GM18502 (cell line): Measurements from ENCODE around the gene CDH4.

Experiments used
- ATAC-seq: cut with Tn5 transposase; IDR thresholded peaks from one replicate; pipeline ENCODE4 v1.9.1; 2021; ENCODE audit warnings: mild to moderate bottlenecking; ENCODE audit not compliant: unreplicated experiment, poor library complexity

The CDH4 gene

DNA sequence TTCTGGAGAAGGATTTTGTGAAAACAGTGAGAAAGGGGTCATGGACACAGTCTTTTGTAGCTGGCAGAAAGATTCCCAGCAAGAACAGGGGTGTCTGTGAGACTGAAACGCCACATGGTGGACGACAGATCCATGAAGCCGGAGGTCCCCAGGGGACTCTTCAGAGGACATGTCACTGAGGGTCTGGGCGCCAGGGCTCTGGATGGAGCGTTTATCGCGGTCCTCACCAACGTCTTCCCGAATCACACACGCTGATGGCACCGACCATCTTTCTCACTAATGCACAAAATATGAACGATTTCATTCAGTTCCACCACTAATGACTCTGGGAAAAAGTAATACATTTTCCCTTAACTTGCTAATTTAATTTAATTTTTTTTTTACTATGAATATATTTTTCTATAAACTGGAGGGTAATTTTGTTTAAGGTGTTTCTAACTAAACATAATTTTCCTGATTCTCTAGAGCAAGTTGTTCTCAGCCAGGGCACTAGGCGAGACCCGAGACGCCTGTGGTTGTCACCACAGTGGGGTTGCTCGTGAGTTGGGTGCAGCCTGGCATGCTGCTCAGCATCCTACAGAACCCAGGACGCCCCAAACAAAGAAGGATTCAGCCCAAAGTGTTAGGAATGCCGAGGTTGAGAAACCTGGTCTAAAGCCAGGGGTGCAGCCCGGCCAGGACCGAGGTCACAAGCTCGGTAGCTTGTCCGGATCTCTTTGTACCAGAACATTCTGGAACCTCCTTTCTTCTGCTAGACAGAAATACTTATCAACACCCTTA is 507.4 kb downstream of the CDH4 start:
- ATAC-seq, result no peak

DNA sequence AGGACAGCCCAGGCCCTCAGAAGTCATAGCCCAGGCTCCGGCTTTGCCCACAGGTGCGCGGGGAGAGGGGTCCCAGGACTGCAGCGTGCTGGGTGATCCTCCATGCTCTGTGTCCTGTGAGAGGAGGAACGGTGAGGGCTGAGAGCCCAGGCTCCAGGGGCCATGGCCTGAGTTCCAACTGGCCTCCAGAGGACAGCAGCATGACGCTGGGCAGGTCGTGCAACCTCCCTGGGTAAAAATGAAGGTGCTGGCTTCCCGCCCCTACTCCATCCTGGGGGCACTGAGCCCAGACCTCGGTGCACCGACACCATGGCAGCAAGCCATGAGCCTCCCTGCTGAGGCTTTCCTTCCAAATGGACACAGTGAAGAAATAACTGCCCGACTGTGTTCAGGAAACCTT is 508.3 kb downstream of the CDH4 start:
- ATAC-seq, result no peak

DNA sequence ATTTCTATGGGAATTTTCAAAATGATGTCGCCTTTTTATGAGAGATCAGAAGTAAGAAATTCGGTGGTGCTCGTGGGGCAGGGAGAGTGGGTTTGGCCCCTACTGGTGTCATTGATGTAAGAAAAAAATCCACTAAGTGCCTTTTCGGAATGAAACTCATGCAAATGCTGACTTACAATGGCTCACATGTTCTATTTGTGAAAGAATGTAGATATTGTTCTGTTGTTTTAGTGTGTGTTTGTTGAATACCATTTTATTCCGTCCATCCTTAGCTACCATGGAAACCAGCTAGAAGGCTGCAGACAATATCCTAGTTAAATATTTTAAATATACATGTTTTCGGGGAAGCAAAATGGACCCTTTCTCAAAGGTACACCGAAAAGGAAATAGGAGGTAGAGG is 508.7 kb downstream of the CDH4 start:
- ATAC-seq, result no peak

DNA sequence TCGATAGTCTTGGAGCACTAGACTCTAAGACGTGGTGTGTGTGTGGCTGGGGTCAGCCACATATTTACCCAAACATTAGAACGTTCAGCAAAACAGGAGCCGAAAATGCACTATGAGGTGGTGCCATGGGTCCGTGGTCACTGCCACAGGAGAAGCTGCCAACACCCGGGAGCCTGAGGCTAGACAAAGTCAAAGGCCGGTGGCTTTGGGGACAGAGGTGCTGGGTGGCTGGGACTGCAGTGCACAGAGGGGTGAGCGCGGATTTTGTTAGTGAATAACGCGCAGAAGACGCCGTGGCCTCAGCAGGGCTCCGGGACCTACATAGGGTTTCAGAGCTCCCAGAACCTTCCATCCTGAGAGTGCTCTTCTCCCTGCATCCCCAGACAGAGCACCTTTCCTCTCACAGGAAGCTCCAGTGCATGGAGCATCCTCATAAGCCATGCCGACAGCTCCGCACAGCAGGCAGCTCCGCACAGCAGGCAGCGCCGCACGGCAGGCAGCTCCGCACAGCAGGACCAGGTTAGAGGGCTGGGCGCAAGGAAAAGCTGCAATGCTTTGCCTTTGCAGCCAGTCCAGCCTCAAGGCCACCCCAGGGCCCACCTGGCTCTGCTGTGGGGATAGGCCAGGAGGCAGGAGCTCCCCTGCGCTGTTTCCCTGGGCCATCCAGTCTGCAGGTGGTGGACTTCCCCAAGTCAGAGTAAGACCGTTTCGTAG is 509.5 kb downstream of the CDH4 start:
- no peak for ATAC-seq

DNA sequence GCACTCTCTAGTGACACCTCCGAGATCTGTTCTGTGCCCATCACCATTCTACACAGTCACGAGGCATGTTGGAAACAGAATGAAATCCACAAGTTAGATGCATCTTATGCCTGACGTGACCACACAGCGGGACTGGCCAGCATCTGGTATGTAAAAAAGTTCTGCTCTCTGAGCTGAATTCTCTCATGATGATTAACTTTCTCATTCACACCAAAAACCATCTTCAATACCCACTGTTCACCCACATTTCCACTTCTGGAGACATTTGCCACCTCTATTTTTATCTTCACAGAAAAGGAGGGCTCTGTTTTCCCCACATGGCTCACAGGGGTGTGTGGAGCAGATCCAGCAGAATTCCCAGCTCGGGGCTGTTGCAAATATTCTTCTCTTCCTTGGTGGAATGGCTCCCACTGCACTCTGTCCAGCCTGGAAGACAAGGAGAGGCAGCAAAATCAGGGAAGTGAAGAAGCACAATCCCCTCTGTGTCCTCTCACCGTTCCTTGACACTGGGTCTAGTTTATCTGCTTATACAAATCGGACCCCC is 510.2 kb downstream of the CDH4 start:
- no peak for ATAC-seq

DNA sequence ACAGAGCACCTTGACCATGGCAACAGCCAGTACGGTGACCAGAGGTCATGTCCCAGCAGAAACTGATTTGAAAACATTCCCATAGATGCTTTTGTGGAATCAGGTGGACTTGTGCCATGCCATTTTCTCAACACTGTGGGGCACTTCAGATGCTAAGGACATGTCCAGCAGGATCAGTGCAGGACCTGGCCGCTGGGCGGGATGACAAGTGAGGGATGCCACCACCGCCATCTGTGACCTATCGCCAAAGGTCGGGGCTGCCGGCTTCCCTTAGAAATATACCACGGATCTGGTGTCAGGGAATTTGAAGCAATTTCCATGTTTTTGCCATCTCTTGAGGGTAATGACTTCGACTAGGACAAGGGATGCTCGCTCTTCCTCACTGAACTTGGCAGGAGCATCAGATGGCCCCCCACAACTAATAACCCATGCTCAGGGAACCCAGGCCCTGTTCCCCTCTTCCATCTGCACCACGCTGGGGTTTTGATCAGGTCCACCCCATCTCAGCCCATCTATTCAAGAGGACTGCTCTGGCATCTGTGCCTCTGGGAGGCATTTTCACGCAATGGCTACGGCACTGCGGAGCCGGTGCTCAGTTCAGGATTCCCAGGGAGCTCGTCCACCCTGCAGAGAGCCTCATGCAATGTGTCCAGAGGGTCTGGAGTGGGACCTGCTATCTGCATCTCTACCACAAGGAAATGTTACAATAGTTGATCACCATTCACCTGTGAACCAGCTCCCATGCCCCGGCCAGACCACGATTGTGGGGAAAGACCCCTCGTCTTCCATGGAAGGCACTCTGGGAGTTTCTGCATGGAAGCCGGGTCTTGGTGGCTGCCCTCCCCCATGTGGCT is 511.1 kb downstream of the CDH4 start:
- ATAC-seq, result no peak

DNA sequence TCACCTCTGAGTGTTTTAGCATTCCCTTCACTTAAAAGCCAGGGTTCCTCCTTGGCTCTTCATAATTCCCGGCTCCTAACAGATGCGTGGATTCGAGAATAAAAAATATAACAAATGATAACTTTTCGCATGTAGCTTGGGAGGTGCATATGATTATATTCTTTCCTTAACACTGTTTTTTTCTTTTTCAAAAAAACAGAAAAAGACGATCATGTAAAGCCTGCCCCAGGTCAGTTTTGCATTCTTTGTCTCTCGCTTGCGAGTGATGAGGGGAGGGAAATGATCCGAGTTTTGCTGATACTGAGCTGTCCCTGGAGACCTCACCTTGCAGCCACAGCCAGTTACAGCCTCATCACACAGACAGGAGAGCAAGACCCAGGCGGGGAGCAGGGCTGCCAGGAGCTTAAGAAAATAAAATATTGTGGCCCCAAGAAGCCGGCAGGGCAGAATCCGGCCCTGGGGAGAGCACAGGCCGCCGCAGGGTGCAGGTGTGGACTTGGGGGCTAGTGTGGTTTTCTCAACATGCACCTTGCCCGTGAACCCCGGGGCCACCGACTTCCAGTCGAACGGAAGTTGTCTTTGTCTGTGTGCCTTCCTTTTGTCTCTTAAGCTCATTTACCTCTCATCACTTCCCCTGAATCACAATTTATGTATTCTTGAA is 511.8 kb downstream of the CDH4 start:
- ATAC-seq, result no peak

DNA sequence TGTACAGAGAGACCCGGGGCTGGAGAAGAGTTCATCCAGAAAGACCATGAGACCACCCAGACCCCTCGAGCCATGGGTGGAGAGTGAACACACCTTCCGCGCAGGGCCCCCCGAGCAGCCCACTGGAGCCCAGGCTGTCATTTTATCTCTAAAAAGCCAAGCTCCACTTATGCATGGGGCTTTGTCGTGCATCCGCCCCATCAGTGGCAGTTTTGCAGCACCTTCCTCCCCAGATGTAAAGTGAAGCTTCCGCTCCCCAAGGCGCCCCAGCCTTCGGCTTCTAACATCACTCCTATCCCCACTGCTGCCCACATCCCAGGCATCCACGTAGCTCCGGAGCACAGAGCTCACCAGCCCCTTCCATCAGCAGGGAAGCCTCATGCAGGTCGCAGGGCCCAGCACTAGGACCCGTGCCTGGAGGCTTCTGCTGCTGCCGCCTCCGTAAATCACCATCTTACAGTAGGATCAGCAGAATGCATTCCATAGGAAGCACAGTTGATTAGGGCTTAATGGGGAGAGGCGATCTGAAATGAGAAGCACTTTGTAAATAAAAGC is 512.5 kb downstream of the CDH4 start:
- no peak for ATAC-seq

DNA sequence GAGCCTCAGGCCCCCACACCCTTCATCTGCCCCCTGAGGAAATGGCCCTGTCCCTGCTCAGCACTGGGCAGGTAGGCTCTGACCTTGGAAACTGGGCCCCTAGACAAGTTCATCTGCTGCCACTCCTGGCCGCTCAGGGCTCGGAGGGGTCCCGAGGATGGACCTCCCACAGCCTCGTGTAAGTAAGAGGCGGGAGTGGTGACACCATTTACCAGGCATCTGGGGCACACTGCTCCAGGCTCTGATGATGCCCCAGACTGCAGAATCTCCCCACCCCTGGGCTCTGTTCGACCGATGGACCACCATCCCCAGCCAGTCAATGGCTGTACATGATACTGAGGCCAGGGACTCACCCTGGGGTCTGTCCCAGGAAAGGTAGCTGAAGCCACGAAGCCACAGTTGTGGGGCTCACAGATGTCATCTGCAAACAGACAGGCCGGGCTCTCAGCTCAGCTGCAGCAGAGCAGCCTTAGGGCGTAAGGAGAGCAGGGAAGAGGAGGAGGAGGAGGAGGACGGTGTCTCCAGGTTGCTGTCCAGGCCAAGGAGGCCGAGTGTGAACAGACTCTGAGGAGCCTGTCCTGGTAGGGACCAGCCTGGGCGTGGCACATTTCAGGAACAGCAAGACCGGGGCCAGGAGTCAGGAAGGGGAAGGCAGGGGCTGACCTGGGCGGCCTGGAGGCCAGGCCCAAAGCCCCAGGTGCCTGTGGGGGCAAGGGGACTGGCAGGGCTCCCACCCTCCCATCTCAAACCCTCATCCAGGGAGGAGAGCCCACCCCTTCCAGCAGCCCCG is 513.2 kb downstream of the CDH4 start:
- ATAC-seq, result no peak

DNA sequence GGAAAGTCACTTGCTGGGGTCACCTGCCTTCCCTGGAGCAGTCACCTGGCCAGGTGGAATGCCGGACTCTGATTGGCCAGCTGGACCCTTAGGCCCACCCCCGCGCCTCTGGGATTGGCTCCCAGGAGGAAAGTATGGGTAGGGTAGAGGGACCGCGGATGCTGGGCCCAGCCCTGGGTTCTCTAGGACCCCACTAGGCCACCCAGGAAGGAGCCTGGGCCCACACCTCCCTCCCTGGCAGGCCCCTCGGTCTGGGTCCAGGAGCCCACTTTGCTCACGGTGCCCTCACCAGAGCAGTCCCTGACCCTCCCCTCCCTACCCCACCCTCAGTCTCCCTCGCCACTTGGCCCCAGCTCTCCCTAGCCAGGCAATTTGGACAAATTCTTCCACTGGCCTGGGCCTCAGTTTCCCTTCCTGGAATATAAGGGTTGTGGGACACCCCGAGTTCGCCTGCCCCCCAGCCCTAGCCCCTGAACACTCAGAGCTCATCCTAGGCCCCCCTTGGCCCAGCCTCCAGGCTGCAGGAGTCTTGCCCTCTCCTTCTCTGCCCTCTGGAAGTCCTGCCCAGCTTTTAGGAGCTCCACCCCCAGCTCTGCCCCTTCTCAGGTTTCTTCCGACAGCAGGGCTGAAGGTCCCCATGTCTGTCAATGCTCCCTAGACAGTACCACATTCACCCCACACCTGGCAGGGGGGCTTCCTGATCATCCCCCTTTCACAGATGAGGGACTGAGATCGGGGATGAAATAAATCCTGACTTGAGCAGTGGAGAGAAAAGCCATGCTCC is 514.0 kb downstream of the CDH4 start:
- no peak for ATAC-seq

DNA sequence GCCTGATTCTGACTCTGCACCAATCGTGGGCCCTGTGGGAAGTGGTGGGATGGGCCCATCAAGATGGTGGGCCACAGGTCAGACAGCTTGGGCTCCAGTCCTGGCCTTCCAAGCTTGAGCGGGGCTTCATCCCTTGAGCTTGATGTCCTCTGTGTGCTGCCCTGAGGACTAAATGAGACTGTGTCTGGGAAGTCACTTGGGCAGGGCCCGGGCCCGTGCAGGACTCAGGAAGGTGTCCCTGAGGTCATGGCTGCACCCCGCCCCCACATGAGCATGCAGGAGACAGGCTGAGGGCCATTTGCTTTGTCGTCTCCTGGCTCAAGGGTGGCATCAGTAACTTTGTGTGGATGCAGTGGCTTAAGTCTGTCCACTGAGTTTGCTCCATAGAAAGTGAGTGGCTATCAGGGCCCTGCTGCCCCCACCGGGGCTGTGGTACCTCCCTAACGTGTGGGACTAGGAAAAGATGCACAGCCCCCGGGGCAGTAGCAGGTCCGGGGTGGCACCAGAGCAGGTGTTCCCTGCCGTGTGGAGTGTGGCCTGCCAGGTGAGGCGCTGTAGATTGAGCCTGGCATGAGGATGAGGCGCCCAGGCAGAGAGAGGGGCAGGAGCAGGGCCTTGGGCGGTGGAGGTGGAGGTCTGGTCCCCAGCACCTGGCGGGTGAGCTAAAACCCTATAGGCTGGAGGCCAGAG is 515.0 kb downstream of the CDH4 start:
- ATAC-seq, result no peak

DNA sequence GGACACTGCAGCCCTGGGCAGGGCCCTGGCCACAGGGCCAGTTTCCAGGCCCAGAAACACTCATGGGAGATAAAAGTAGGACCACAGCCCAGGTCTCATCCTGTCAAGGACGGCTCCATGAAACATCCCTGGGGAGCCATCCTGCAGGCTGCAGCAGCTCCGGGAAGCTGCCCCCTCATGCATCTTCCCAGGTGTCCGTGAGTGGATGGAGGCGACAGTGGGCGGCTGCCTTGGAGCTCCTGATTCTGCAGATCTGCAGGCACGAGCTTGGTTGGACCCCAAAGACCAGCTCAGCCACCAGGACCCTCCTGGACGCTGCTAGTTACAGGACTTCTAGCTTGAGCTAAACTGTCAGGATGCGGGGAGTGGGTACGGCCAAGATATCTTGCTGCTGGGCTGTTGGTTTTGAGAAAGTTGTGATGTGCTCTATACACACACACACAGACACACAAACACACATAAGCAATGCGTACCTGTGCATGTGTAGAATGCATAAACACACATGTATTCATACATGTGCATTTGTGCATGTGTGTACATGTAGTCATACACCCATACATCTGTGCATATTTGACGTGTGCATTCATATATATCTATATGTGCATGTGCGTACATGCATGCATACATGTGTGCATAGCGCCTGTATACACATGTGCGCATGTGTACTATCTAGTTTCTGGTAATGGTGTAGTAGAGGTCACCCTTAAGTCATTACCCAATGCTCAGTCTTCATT is 515.9 kb downstream of the CDH4 start:
- ATAC-seq, result no peak

DNA sequence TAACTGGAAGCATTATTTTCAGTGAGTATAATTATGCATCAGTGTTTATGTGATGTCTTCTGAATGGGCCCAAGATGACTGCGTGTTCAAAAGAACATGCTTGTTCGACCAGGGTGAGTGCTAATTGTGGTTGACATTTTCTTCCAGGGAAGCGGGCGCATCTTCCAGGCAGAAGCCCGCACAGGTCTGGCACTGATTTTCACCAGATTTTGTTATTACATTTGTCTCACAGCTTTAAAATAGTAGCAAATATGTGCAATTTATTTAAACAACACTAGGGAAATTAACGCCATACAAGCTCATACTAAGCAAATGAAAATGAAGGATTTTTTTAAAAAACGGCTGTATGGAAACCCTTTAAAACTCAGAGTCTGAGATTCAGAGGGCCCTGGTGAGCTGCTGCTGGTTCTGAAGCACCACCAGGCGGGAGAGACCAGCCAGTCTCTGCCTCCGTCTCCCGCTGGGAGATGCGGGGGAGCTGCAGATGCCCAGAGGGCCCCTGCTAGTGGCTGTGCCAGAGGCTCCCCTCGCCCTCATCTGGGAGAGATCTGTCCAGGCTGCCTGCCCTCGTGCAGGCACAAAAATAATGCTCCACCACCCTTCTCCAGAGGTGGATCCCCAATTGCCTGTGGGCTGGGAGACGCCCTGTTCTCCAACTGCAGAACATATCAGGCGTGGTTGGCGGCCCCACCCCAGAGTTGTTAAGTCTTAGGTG is 516.7 kb downstream of the CDH4 start:
- ATAC-seq, result no peak

DNA sequence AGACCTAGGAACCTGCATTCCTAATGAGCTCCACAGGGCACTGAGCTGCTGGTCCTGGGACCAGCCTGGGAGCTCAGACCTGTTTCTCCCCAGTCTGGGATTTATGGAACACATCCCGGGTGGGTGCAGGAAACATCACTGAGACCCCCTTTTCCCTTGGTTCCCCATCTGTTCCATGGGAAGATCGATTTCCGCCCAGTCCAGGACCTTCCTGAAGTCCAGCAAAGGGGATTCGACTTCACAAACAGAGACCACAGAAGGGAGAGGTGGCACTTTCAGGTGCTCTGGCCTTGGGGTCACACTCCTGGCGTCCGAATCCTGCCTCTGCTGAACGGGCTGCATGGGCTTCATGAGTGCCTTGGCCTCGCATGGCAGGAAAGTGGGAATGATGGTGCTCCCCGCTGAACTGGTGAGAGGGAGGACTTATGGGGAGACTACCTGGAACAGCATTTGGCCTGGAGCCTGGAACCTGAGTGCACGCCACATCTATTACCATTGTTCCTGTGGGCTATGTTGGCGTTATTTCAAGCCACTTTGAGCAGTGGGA is 517.3 kb downstream of the CDH4 start:
- ATAC-seq, result no peak

DNA sequence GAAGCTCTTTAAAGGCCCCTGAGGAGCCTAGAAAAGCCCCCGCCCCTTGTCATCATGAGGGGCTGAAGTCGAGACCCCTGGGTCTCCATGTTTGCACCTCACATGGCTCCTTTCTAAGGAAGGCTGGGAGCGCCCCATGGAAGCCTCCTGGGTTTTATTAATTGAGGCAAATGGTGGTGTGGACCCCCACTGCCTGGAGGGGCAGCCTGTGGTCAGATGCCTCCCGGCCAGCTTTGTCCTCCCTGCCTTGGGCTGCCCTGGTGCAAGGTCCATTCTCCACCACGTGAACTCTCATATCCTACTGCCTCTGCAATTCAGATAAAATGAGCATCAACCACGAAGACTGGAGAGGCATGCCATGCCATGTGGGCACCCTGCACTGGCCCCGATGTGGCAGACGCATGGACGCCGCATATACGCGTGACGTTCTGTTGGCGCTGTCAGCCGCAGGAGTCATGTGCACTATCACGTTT is 518.1 kb downstream of the CDH4 start:
- no peak for ATAC-seq

DNA sequence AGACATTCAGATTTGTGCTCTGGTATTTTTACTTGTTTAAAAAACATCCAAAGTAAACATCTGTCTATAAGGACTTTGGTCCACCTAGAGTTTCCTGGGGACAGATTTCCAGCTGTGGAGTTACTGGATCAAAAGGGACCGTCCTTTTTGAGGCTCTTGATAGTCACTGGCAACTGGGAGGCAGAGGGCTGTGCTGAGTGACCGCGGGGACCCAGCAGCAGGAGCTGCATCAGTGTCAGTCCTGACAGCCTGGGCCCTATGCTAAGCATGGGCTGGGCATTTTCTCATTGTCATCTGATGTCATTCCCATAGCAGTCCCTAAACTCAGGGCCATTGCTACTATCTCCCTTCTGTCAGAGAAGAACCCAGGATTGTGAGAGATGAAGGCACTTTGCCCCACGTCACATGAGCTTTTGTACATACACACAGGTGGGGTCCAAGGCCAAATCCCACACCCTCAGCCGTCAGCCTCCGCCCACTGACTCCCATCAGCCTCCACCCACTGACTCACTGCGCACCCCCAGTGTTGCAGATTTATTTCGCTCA is 519.8 kb downstream of the CDH4 start:
- ATAC-seq, result no peak
